H9 (cell line): Measurements from ENCODE around the gene SWSAP1. TPM values are rescaled to one million over a fixed set of nuclear protein-coding genes. Genes with fewer than 3 reads are reported as not detected.
"Not testable (repeated sequence)": the region's sequence is repeated elsewhere in the genome, so short reads cannot be mapped to it uniquely, and the experiment has no call there.

ENCODE experiments used
- DNase-seq: peaks from one replicate; pipeline ENCODE4 v3.0.0-alpha.2; 2017
- H2AFZ ChIP-seq: one replicate; pipeline ENCODE4 v1.6.1; 2013; ENCODE audit warnings: mild to moderate bottlenecking, low read length, control low read depth, moderate library complexity
- H2AK5ac ChIP-seq: 2 replicates; pipeline ENCODE4 v1.6.1; 2013; ENCODE audit warnings: low read length, control low read depth, mixed read lengths; ENCODE audit not compliant: insufficient read length
- H2BK120ac ChIP-seq: one replicate; pipeline ENCODE4 v1.6.1; 2013; ENCODE audit warnings: low read depth, mild to moderate bottlenecking, low read length, control low read depth, inconsistent platforms; ENCODE audit not compliant: poor library complexity, severe bottlenecking
- H2BK12ac ChIP-seq: 2 replicates; pipeline ENCODE4 v1.6.1; 2013; ENCODE audit warnings: low read length, control low read depth, mixed read lengths, low read depth; ENCODE audit not compliant: insufficient read length
- H2BK15ac ChIP-seq: 2 replicates; pipeline ENCODE4 v1.6.1; 2013; ENCODE audit warnings: low read depth, low read length, control low read depth
- H2BK20ac ChIP-seq: one replicate; pipeline ENCODE4 v1.6.1; 2013; ENCODE audit warnings: low read depth, mild to moderate bottlenecking, low read length, control low read depth, inconsistent platforms; ENCODE audit not compliant: poor library complexity, severe bottlenecking
- H2BK5ac ChIP-seq: 2 replicates; pipeline ENCODE4 v1.6.1; 2013; ENCODE audit warnings: low read length, control low read depth, mixed read lengths; ENCODE audit not compliant: insufficient read length
- H3K14ac ChIP-seq: 2 replicates; pipeline ENCODE4 v1.6.1; 2013; ENCODE audit warnings: low read length, control low read depth; ENCODE audit not compliant: insufficient read depth
- H3K18ac ChIP-seq: 2 replicates; pipeline ENCODE4 v1.6.1; 2013; ENCODE audit warnings: low read depth, mild to moderate bottlenecking, mixed read lengths, low read length, control low read depth; ENCODE audit not compliant: insufficient read length
- H3K23ac ChIP-seq: 2 replicates; pipeline ENCODE4 v1.6.1; 2013; ENCODE audit warnings: low read length, control low read depth, mixed read lengths, low read depth; ENCODE audit not compliant: insufficient read length
- H3K23me2 ChIP-seq: 2 replicates; pipeline ENCODE4 v1.6.1; 2013; ENCODE audit warnings: low read depth, mild to moderate bottlenecking, mixed read lengths, low read length, control low read depth; ENCODE audit not compliant: insufficient read length, poor library complexity, severe bottlenecking
- H3K27ac ChIP-seq: 2 replicates; pipeline ENCODE4 v1.5.1; 2013; ENCODE audit warnings: low read length, control low read depth, mixed read lengths, low read depth; ENCODE audit not compliant: insufficient read length
- H3K27me3 ChIP-seq: 2 replicates; pipeline ENCODE4 v1.6.1; 2013; ENCODE audit warnings: low read length, control low read depth, inconsistent platforms; ENCODE audit not compliant: insufficient read depth
- H3K4ac ChIP-seq: 2 replicates; pipeline ENCODE4 v1.6.1; 2013; ENCODE audit warnings: low read depth, mild to moderate bottlenecking, control low read depth, inconsistent platforms, low read length, moderate library complexity
- H3K4me1 ChIP-seq: 2 replicates; pipeline ENCODE4 v1.6.1; 2013; ENCODE audit warnings: low read length, control low read depth, inconsistent platforms; ENCODE audit not compliant: insufficient read depth
- H3K4me2 ChIP-seq: 2 replicates; pipeline ENCODE4 v1.6.1; 2013; ENCODE audit warnings: low read length, control low read depth, mixed read lengths; ENCODE audit not compliant: insufficient read length, insufficient read depth
- H3K56ac ChIP-seq: 2 replicates; pipeline ENCODE4 v1.6.1; 2013; ENCODE audit warnings: low read depth, mild to moderate bottlenecking, mixed read lengths, low read length, control low read depth; ENCODE audit not compliant: insufficient read length
- H3K79me1 ChIP-seq: 2 replicates; pipeline ENCODE4 v1.6.1; 2013; ENCODE audit warnings: low read depth, mild to moderate bottlenecking, moderate library complexity, low read length, control low read depth, inconsistent platforms; ENCODE audit not compliant: insufficient read depth, poor library complexity, severe bottlenecking
- H3K79me2 ChIP-seq: 2 replicates; pipeline ENCODE4 v1.6.1; 2013; ENCODE audit warnings: low read length, control low read depth, inconsistent platforms; ENCODE audit not compliant: insufficient read depth
- H3K9ac ChIP-seq: 2 replicates; pipeline ENCODE4 v1.6.1; 2013; ENCODE audit warnings: low read length, control low read depth, mixed read lengths; ENCODE audit not compliant: insufficient read length; ENCODE audit errors: extremely low read depth
- H3K9me3 ChIP-seq: one replicate; pipeline ENCODE4 v1.6.1; 2013; ENCODE audit warnings: low read depth, low read length, inconsistent platforms; ENCODE audit not compliant: control insufficient read depth
- H3T11ph ChIP-seq: one replicate; pipeline ENCODE4 v1.6.1; 2013; ENCODE audit warnings: mild to moderate bottlenecking, low read length, control low read depth, inconsistent platforms
- H4K20me1 ChIP-seq: one replicate; pipeline ENCODE4 v1.6.1; 2013; ENCODE audit not compliant: control insufficient read depth, insufficient read length, insufficient read depth
- H4K5ac ChIP-seq: 2 replicates; pipeline ENCODE4 v1.6.1; 2013; ENCODE audit warnings: low read depth, mild to moderate bottlenecking, mixed read lengths, low read length, control low read depth; ENCODE audit not compliant: insufficient read length
- H4K8ac ChIP-seq: replicated peaks from 2 replicates; pipeline ENCODE4 v1.6.1; 2013; ENCODE audit warnings: low read length, control low read depth, mixed read lengths, low read depth; ENCODE audit not compliant: insufficient read length
- H4K91ac ChIP-seq: 2 replicates; pipeline ENCODE4 v1.6.1; 2013; ENCODE audit warnings: low read depth, mild to moderate bottlenecking, moderate library complexity, mixed read lengths, low read length, control low read depth; ENCODE audit not compliant: insufficient read length
- H3K27ac Mint-ChIP-seq, 3 experiments: 2 replicates in 2 of 3; 3 replicates in 1 of 3; pipeline ENCODE4 v1.8.0; 2020 to 2021; ENCODE audit warnings: mixed read lengths in 3 of 3, mild to moderate bottlenecking in 1 of 3, moderate library complexity in 1 of 3
- H3K27me3 Mint-ChIP-seq: 2 replicates; pipeline ENCODE4 v1.8.0; 2021; ENCODE audit warnings: low read depth, mild to moderate bottlenecking, moderate library complexity, mixed read lengths
- H3K36me3 Mint-ChIP-seq, 3 experiments: 2 replicates in 2 of 3; 3 replicates in 1 of 3; pipeline ENCODE4 v1.8.0; 2020 to 2021; ENCODE audit warnings: low read depth in 3 of 3, mixed read lengths in 3 of 3; ENCODE audit not compliant: insufficient read depth in 1 of 3
- H3K4me1 Mint-ChIP-seq, 2 experiments: 2 replicates each; pipeline ENCODE4 v1.8.0; 2020; ENCODE audit warnings: mixed read lengths in 2 of 2
- H3K4me3 Mint-ChIP-seq, 2 experiments: 2 replicates in 1 of 2; 3 replicates in 1 of 2; pipeline ENCODE4 v1.8.0; 2020 to 2021; ENCODE audit warnings: mild to moderate bottlenecking in 2 of 2, mixed read lengths in 2 of 2, moderate library complexity in 1 of 2
- H3K9me3 Mint-ChIP-seq, 2 experiments: 2 replicates in 1 of 2; 3 replicates in 1 of 2; pipeline ENCODE4 v1.8.0; 2020; ENCODE audit warnings: mild to moderate bottlenecking in 2 of 2, mixed read lengths in 2 of 2, moderate library complexity in 1 of 2
- WGBS: extraction: QIAGEN DNeasy Blood & Tissue Kit; methylation state at CpG from one replicate; pipeline ENCODE4 v1.1.7; 2013; ENCODE audit warnings: missing lambda C conversion rate, low lambda C conversion rate, mixed read lengths; ENCODE audit not compliant: insufficient read length; ENCODE audit errors: extremely low coverage; 5-methylcytosine and 5-hydroxymethylcytosine counted together
- total RNA-seq: library from RNA; stranded (reverse); gene quantifications from 2 replicates; pipeline ENCODE4 v1.2.1, GENCODE V29; 2021
- TF ChIP-seq, protein P1 (sequence below): fragments of 200-600 bp; sonication (generic); conservative IDR thresholded peaks from 3 replicates; pipeline ENCODE4 v1.8.0; 2021; ENCODE audit warnings: antibody characterized with exemption, mild to moderate bottlenecking

The SWSAP1 gene
- total RNA-seq, 1 experiment from 2014 or later: 3.8 TPM

GRCh38 chr19:11332822-11333221, 41.6 kb upstream of the SWSAP1 start:
- no peak overlapping the region for H4K8ac ChIP-seq
- H4K5ac ChIP-seq: no peak overlapping the region
- no peak overlapping the region for H3K9ac ChIP-seq
- no peak overlapping the region for H2BK5ac ChIP-seq
- H3K27me3 ChIP-seq: no peaks in the 10 kb centered on the region
- no peak overlapping the region for H3K14ac ChIP-seq
- no peaks in the 10 kb centered on the region for H4K20me1 ChIP-seq
- WGBS: no CpG with 5 or more reads among the region's 5 CpGs
- H2AK5ac ChIP-seq: no peak overlapping the region
- no peak overlapping the region for H2BK20ac ChIP-seq
- no peak overlapping the region for H3K18ac ChIP-seq
- DNase-seq: no peak
- H3K9me3 Mint-ChIP-seq: no peaks in the 10 kb centered on the region; a peak in 1 of 5 replicates
- H3K36me3 Mint-ChIP-seq: peaks cover 16 to 49% (median 46%) of the 10 kb centered on the region in 3 experiments
- H3K9me3 ChIP-seq: no peaks in the 10 kb centered on the region
- no peaks in the 10 kb centered on the region for H3K23me2 ChIP-seq
- TF ChIP-seq, protein P1, sequence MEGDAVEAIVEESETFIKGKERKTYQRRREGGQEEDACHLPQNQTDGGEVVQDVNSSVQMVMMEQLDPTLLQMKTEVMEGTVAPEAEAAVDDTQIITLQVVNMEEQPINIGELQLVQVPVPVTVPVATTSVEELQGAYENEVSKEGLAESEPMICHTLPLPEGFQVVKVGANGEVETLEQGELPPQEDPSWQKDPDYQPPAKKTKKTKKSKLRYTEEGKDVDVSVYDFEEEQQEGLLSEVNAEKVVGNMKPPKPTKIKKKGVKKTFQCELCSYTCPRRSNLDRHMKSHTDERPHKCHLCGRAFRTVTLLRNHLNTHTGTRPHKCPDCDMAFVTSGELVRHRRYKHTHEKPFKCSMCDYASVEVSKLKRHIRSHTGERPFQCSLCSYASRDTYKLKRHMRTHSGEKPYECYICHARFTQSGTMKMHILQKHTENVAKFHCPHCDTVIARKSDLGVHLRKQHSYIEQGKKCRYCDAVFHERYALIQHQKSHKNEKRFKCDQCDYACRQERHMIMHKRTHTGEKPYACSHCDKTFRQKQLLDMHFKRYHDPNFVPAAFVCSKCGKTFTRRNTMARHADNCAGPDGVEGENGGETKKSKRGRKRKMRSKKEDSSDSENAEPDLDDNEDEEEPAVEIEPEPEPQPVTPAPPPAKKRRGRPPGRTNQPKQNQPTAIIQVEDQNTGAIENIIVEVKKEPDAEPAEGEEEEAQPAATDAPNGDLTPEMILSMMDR: no peak
- H3K4me2 ChIP-seq: no peak overlapping the region
- no peak overlapping the region for H2BK15ac ChIP-seq
- H3K23ac ChIP-seq: no peak overlapping the region
- no peak overlapping the region for H3K56ac ChIP-seq
- no peak overlapping the region for H2AFZ ChIP-seq
- H3K4ac ChIP-seq: no peak overlapping the region
- H3K27ac ChIP-seq: no peak overlapping the region
- H3K4me3 Mint-ChIP-seq: no peak overlapping the region
- no peak overlapping the region for H2BK12ac ChIP-seq
- H3K27me3 Mint-ChIP-seq: no peaks in the 10 kb centered on the region; the same call in 1 of the 2 replicates
- no peaks in the 10 kb centered on the region for H3K79me1 ChIP-seq
- no peaks in the 10 kb centered on the region for H3K79me2 ChIP-seq
- H3K4me1 Mint-ChIP-seq: no peaks in the 10 kb centered on the region
- H3K27ac Mint-ChIP-seq: no peak overlapping the region
- H4K91ac ChIP-seq: no peak overlapping the region
- no peaks in the 10 kb centered on the region for H3K4me1 ChIP-seq
- no peak overlapping the region for H3T11ph ChIP-seq
- H2BK120ac ChIP-seq: no peak overlapping the region

DNA sequence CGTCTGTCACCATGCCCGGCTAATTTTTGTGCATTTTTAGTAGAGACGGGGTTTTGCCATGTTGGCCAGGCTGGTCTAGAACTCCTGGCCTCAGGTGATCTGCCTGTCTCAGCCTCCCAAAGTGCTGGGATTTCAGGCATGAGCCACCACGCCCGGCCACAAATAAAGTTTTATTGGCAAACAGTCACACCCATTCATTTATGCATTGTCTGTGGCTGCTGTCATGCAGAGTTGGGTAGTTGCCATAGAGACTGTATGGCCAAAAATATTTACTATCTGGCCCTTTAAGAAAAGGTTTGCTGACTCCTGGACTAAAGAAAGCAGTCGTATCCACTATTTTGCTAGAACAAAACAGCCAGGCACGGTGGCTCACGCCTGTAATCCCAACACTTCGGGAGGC, 40.6 kb upstream of the SWSAP1 start:
- not testable (repeated sequence) for H3K4ac ChIP-seq, H2AFZ ChIP-seq, H3K23me2 ChIP-seq, H3K79me1 ChIP-seq, H3K4me1 ChIP-seq, H2BK5ac ChIP-seq, H3K27me3 Mint-ChIP-seq, H4K20me1 ChIP-seq, H3K9ac ChIP-seq, DNase-seq, H3K23ac ChIP-seq, H4K5ac ChIP-seq, H3K4me3 Mint-ChIP-seq, H3K79me2 ChIP-seq, H2BK120ac ChIP-seq, H3K9me3 ChIP-seq, H2AK5ac ChIP-seq, H3K56ac ChIP-seq, H3K18ac ChIP-seq, H3T11ph ChIP-seq, H3K9me3 Mint-ChIP-seq, H2BK15ac ChIP-seq, H2BK20ac ChIP-seq, H2BK12ac ChIP-seq, H3K14ac ChIP-seq, H4K91ac ChIP-seq, H3K27ac ChIP-seq, H3K27me3 ChIP-seq, H4K8ac ChIP-seq, H3K27ac Mint-ChIP-seq, H3K4me2 ChIP-seq, H3K4me1 Mint-ChIP-seq
- H3K36me3 Mint-ChIP-seq: peaks cover 16 to 49% (median 46%) of the 10 kb centered on the region in 3 experiments
- WGBS: no CpG with 5 or more reads among the region's 9 CpGs
